GM12892 (cell line): Measurements from ENCODE around the gene SUN1.

ENCODE experiments used
- POLR2A ChIP-seq: IDR thresholded peaks from 2 replicates; pipeline ENCODE4 v1.6.1; 2011; ENCODE audit warnings: low read depth, low read length, control low read depth
- POLR2AphosphoS5 ChIP-seq: IDR thresholded peaks from 2 replicates; pipeline ENCODE4 v1.6.1; 2011; ENCODE audit warnings: low read depth, low read length, control low read depth
- TAF1 ChIP-seq: IDR thresholded peaks from 2 replicates; pipeline ENCODE4 v1.6.1; 2011; ENCODE audit warnings: low read depth, mild to moderate bottlenecking, control low read depth, low read length, borderline replicate concordance

- TF ChIP-seq POLR2A (peak; percentile 68; the same call in 1 of the 2 replicates), TAF1 (peak; percentile 48; the same call in 1 of the 2 replicates), POLR2AphosphoS5 (peak; percentile 53)
Measured at GRCh38 chr7:923108-924041, 91.1 kb downstream of the SUN1 start.
